CD4-positive, alpha-beta T cell treated with Interleukin-4 for 4 hours (primary cell): ENCODE data around the gene ITSN1.

Source experiments
- DNase-seq: peaks from one replicate; pipeline ENCODE4 v3.0.0-alpha.2; 2020

Gene ITSN1

GRCh38 chr21:33733601-33734000 is 91.3 kb downstream of the ITSN1 start:
- DNase-seq: no peak

GRCh38 chr21:33734291-33734690 is 92.0 kb downstream of the ITSN1 start:
- DNase-seq: no peak

GRCh38 chr21:33734818-33735217 is 92.5 kb downstream of the ITSN1 start:
- DNase-seq: no peak

GRCh38 chr21:33736569-33736968 is 94.3 kb downstream of the ITSN1 start:
- no peak for DNase-seq

DNA sequence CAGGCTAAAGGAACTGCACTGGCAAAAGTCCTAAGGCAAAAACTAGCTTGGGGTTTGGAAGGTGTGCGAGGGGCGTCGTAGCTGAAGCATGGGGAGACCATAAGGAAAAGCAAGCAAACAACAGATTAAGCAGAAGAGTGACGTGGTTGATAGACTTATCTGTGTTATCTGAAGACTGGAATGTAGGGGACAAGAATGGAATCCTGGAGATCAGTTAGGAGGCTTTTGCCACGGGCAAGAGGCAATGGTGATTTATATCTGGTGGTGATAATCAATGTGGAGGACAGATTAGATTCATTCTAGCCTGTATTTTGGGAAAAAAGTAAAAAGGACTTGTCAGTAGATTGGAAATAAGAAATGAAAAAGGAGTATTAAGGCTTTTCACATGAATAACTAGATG is 97.4 kb downstream of the ITSN1 start:
- no peak for DNase-seq

DNA sequence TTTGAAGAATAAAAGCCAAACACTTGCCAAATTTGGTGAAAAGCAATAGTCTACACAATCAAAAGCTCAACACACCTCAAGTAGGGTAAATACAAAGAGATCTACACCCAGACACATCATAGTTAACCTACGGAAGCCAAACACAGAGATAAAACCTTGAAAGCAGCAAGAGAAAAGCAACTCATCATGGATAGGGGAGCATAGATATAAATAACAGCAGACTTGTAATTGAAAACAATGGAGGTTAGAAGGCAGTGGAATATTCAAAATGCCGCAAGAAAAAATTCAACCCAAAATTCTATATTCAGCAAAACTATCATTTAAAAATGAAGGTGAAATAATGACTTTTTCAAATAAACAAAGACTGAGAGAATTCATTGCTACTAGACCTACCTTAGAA is 105.1 kb downstream of the ITSN1 start:
- no peak for DNase-seq

DNA sequence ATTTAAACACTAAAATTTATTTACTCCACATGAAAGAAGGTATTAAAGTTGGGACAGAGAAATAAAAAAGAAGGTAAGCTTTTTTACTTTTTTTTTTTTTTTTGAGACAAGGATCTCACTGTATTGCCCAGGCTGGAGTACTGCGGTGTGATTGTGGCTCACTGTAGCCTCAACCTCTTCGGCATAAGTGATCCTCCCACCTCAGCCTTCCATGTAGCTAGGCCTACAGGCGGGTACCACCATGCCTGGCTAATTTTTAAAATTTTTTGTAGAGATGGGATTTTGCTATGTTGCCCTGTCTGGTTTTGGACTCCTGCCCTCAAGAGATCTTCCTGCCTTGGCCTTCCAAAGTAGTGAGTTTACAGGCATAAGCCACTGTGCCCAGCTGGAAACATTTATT is 106.6 kb downstream of the ITSN1 start:
- no peak for DNase-seq

DNA sequence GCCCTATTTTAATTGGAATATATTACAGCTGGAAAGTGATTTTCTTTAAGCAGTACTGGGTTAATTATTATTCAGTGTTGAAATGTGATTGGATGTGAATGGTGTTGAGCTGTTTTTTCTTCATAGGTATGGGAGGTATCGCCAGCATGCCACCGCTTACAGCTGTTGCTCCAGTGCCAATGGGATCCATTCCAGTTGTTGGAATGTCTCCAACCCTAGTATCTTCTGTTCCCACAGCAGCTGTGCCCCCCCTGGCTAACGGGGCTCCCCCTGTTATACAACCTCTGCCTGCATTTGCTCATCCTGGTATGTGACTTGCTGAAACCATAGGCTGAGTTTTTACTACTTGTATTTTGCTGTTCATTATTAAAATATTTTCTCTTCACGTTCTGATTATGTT is 107.7 kb downstream of the ITSN1 start:
- no peak for DNase-seq

GRCh38 chr21:33751120-33751519 is 108.8 kb downstream of the ITSN1 start:
- DNase-seq: no peak

GRCh38 chr21:33751533-33751932 is 109.2 kb downstream of the ITSN1 start:
- DNase-seq: no peak

GRCh38 chr21:33752260-33752659 is 110.0 kb downstream of the ITSN1 start:
- DNase-seq: no peak

DNA sequence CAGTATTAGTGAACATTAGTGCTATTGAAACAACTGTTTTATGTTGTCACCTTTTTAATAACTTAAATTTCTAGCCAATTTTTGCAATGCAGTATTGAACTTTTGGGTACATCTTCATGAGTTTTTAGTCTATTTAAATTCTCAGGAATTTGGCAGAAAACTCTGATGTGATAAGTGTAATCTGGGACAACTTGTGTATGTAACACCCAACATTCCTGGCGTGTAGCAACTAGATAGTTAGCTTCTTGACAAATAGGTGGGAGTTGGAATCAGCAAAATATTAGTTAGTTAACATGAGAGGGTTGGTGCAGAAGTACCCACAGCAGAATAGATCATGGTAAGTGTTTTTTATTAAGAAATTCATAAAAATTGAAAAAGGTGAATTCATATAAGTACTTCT is 111.6 kb downstream of the ITSN1 start:
- DNase-seq: no peak

GRCh38 chr21:33754481-33754880 is 112.2 kb downstream of the ITSN1 start:
- no peak for DNase-seq

DNA sequence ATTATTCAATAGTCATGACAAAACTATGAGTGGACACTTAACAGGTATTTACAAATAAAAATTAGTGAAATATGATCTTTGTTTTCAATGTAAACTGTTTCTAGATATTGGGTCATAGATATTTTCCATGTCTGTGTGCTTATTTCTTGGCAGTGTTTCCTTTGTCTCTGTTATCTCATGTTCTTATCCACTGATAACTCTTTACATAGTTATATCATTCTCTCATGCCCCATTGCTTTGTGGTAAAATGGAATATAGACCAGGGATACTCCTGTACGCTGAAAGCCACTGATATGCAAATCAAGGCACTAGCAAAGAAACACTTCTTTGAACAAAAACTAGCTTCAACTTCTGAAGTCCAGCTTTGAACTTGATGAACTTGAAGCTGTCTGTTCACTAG is 113.1 kb downstream of the ITSN1 start:
- DNase-seq: no peak

DNA sequence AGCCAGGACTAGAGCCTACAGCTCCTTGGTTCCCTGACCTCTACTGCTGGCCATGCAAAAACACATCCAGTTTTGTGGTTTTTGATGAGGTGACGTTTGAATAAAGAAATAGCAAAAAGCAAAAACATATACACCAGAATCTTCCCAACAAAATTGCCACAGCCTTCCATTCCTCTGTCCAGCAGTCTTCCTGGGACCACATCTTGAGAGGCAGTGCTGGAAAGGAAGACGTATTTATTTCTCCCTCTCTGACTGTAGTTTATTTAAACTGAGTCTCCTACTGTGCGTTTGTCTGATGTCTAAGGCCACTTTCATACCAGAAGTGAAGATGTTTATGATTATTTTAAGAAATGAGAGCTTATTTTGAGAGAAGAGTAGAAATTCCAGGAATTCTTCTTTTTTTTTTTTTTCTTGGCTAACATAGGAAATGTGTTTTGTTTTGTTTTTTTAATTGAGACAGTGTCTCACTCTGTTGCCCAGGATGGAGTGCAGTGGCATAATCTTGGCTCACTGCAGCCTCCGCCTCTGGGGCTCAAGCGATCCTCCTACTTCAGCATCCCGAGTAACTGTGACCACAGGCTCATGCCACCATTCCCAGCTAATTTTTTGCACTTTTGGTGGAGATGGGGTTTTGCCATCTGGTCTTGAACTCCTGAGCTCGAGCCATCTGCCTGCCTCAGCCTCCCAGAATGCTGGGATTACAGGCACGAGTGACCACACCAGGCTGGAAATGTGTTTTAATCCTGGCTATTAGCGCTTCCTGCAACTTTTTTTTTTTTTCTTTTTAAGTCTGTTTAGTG is 118.5 kb downstream of the ITSN1 start:
- no peak for DNase-seq

DNA sequence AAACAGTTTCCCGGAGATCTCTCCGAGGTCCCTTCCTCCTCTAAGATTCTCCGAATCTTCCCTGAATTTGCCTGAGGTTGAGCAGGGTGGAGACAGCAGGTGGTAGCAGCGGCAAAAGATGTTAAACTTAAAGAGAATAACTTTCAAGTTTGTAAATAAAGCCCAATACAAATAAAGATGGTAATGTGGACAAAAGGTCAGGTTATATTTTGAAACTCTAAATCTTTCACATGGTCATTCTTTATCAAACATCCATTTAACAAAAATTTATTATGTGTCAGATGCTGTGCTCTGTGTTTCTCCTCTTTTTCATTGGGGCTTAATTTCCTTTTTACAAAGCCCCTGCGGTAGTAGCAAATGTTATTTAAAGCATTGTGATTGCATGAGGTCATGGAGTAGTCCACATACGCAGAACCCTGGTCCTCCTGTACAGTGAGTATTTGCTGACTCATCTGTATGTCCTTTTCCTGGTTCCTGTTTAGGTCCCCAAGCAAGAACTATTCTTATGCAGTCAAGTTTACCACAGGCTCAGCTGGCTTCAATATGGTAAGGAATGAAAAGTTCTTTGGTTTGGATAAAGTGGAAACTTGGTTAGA is 119.2 kb downstream of the ITSN1 start:
- DNase-seq: no peak

GRCh38 chr21:33762803-33763581 is 120.7 kb downstream of the ITSN1 start:
- DNase-seq: no peak

DNA sequence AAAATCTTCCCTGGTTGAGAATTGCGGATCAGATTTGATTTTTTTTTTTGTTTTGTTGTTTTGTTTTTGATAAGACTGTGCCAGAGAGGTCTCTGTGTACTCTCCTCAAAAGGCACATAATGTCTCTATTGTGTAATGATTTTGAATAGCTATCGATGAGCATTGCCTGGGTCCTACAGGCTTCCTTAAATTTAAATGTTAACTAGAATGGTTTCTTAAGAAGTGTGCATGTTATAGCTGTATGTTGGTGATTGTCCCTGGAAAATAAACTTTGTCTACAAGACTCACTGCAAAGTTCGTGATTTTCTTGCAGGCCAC is 121.2 kb downstream of the ITSN1 start:
- no peak for DNase-seq

- no peak for DNase-seq
Measured at GRCh38 chr21:33767236-33767635, 124.9 kb downstream of the ITSN1 start.

GRCh38 chr21:33767960-33768359 is 125.7 kb downstream of the ITSN1 start:
- DNase-seq: no peak

DNA sequence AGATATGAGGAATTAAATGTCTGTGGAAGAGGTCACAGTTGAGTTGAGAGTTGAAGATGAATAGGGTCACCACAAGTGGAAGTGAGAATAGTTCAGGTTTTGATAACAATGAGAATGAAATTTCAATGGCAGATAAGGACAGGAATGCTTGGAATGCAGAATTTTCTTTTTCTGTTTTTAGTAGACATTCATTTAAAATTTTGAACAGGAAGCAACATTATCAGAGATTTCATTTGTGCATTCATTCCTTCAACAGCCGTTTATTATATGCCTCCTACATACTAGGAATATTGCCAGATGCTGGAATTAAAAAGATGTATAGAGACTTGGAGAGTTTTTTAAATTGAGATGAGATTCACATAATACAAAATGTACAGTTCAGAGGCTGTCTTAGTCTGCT is 126.8 kb downstream of the ITSN1 start:
- no peak for DNase-seq

DNA sequence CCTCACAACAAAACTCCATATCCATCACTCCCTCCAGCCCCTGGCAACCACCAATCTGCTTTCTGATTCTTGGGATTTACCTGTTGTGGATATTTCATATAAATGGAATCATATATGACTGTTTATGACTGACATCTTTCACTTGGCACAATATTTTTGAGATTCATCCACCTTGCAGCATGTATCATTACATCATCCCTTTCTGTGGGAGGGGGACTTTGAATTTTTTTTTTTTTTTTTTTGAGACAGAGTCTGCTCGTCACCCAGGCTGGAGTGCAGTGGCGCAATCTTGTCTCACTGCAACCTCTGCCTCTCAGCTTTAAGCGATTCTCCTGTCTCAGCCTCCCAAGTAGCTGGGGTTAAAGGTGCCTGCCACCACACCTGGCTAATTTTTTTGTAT is 128.2 kb downstream of the ITSN1 start:
- DNase-seq: no peak

DNA sequence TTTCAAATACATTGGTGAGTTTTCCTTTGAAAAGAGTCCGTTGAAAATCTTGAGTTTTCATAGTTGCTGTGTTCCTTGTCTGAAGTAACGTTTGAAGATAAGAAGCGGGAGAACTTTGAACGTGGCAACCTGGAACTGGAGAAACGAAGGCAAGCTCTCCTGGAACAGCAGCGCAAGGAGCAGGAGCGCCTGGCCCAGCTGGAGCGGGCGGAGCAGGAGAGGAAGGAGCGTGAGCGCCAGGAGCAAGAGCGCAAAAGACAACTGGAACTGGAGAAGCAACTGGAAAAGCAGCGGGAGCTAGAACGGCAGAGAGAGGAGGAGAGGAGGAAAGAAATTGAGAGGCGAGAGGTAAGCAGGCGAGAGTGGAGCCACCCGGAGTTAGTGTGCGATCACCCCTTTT is 129.7 kb downstream of the ITSN1 start:
- no peak for DNase-seq

DNA sequence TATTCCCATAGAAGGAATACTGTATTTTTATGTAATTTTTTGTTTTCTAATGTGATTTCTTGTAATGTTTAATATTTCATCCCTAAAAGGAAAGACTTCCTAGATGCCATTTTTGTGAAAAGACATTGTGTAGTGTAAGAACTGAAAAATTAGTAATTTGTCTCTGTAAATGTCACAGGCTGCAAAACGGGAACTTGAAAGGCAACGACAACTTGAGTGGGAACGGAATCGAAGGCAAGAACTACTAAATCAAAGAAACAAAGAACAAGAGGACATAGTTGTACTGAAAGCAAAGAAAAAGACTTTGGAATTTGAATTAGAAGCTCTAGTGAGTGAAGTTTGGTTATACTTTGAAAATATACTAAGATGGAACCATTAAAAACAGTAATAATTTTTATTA is 132.2 kb downstream of the ITSN1 start:
- DNase-seq: no peak
